Gastroesophageal sphincter (tissue), 4 donors: Measurements from ENCODE around the gene INPP5D. TPM values are rescaled to one million over a fixed set of nuclear protein-coding genes. Genes with fewer than 3 reads are reported as not detected.

Experiments used
- ATAC-seq: fragments of 150-250 bp; one replicate; pipeline ENCODE4 v1.9.1; 2016; ENCODE audit warnings: mild to moderate bottlenecking, moderate library complexity
- H3K27ac ChIP-seq, 4 donors: fragments of 200-600 bp; sonication (generic) in 3 of 4; 1 replicate in 3 of 4; 2 replicates in 1 of 4; pipeline ENCODE4 v1.5.1; 2016 to 2019
- H3K27me3 ChIP-seq: fragments of 200-600 bp; sonication (generic); one replicate; pipeline ENCODE4 v1.5.1; 2019
- H3K36me3 ChIP-seq, 2 donors: fragments of 200-600 bp; sonication (generic); one replicate each; pipeline ENCODE4 v1.5.1; 2019; ENCODE audit warnings: control low read depth in 1 of 2
- H3K4me1 ChIP-seq, 3 donors: fragments of 200-600 bp; sonication (generic); 1 replicate in 2 of 3; 2 replicates in 1 of 3; pipeline ENCODE4 v1.5.1; 2016 to 2019; ENCODE audit warnings: control low read depth in 2 of 3
- H3K4me3 ChIP-seq, 2 donors: fragments of 200-600 bp; sonication (generic); one replicate each; pipeline ENCODE4 v1.5.1; 2019; ENCODE audit warnings: mild to moderate bottlenecking in 1 of 2, moderate library complexity in 1 of 2
- H3K9me3 ChIP-seq, 3 donors: fragments of 200-600 bp; sonication (generic); one replicate each; pipeline ENCODE4 v1.5.1; 2017 to 2019; ENCODE audit warnings: control low read depth in 2 of 3
- CTCF ChIP-seq, 4 experiments: fragments of 200-600 bp in 2 of 4; fragments of 450-650 bp in 2 of 4; sonication (generic) in 1 of 4; IDR thresholded peaks; one replicate each; pipeline ENCODE4 v1.5.1; 2017 to 2019; ENCODE audit warnings: antibody characterized with exemption in 4 of 4, mild to moderate bottlenecking in 2 of 4, moderate library complexity in 2 of 4
- EP300 ChIP-seq: sonication (generic); formaldehyde crosslinking; IDR thresholded peaks from one replicate; pipeline ENCODE4 v1.6.1; 2017; ENCODE audit warnings: antibody characterized with exemption, mild to moderate bottlenecking
- POLR2A ChIP-seq, 2 donors: fragments of 450-650 bp; IDR thresholded peaks; one replicate each; pipeline ENCODE4 v1.6.1; 2017; ENCODE audit warnings: antibody characterized with exemption in 2 of 2, mild to moderate bottlenecking in 2 of 2, moderate library complexity in 1 of 2
- POLR2AphosphoS5 ChIP-seq: sonication (generic); formaldehyde crosslinking; IDR thresholded peaks from one replicate; pipeline ENCODE4 v1.6.1; 2017; ENCODE audit warnings: antibody characterized with exemption
- WGBS, 2 donors: methylation state at CpG; one replicate each; pipeline ENCODE4 v1.1.5; 2018; ENCODE audit warnings: low coverage in 1 of 2; 5-methylcytosine and 5-hydroxymethylcytosine counted together
- total RNA-seq, 4 donors: library from RNA; depleted of rRNA; stranded (reverse); fragments of >200 nt; gene quantifications; one replicate each; pipeline ENCODE4 v1.1.0, GENCODE V29; 2016

INPP5D gene
- total RNA-seq, 4 donors from 2014 or later, result 6.5 to 12.4 (median 9.3) TPM

GRCh38 chr2:233140978-233141377 lies 80.8 kb downstream of the INPP5D start:
- no peak overlapping the region for H3K27ac ChIP-seq
- peaks cover 0 to 4% of the 10 kb centered on the region in 2 donors for H3K36me3 ChIP-seq
- 53 to 67% methylated on average over 5 to 7 of the region's 7 CpGs for WGBS, 2 donors
- H3K4me1 ChIP-seq, result no peaks in the 10 kb centered on the region
- no peak for TF ChIP-seq CTCF (IDR thresholded peaks at IDR 0.05)
- ATAC-seq, result no peak
- no peak overlapping the region for H3K4me3 ChIP-seq
- H3K27me3 ChIP-seq, result peaks cover 57% of the 10 kb centered on the region
- peaks cover 0 to 3% (median 0%) of the 10 kb centered on the region in 3 donors for H3K9me3 ChIP-seq

GRCh38 chr2:233141901-233142300 lies 81.8 kb downstream of the INPP5D start:
- WGBS, 2 donors, result 37 to 39% methylated on average over 4 of the region's 4 CpGs
- Histone ChIP-seq H3K36me3 (peaks cover 0 to 8% of the 10 kb centered on the region in 2 donors), H3K27ac (no peak overlapping the region), H3K27me3 (peaks cover 61% of the 10 kb centered on the region), H3K4me3 (no peak overlapping the region), H3K4me1 (no peaks in the 10 kb centered on the region), H3K9me3 (no peaks in the 10 kb centered on the region)
- ATAC-seq, result no peak
- TF ChIP-seq POLR2A (IDR thresholded peaks at IDR 0.05) (no peak), POLR2AphosphoS5 (no peak)

- no peak overlapping the region for H3K27ac ChIP-seq
- no peaks in the 10 kb centered on the region for H3K9me3 ChIP-seq
- H3K4me1 ChIP-seq, result no peaks in the 10 kb centered on the region
- peaks cover 0 to 12% of the 10 kb centered on the region in 2 donors for H3K36me3 ChIP-seq
- 70 to 72% methylated on average over 3 of the region's 6 CpGs for WGBS, 2 donors
- no peak for ATAC-seq
- no peak for TF ChIP-seq POLR2AphosphoS5
- no peak for TF ChIP-seq POLR2A (IDR thresholded peaks at IDR 0.05)
- TF ChIP-seq CTCF (IDR thresholded peaks at IDR 0.05), result no peak
- no peak for TF ChIP-seq EP300
- peaks cover 61% of the 10 kb centered on the region for H3K27me3 ChIP-seq
- H3K4me3 ChIP-seq, result no peak overlapping the region
Measured at GRCh38 chr2:233142355-233142897, 82.3 kb downstream of the INPP5D start.

GRCh38 chr2:233143700-233144331 lies 83.7 kb downstream of the INPP5D start:
- 90 to 92% methylated on average over 3 of the region's 3 CpGs for WGBS, 2 donors
- Histone ChIP-seq H3K9me3 (no peaks in the 10 kb centered on the region), H3K36me3 (peaks cover 0 to 17% of the 10 kb centered on the region in 2 donors), H3K27ac (no peak overlapping the region), H3K4me3 (no peak overlapping the region), H3K27me3 (peaks cover 59% of the 10 kb centered on the region), H3K4me1 (no peaks in the 10 kb centered on the region)
- ATAC-seq, result no peak
- no peak for TF ChIP-seq EP300
- TF ChIP-seq POLR2AphosphoS5, result no peak
- TF ChIP-seq CTCF (IDR thresholded peaks at IDR 0.05), result no peak
- TF ChIP-seq POLR2A (IDR thresholded peaks at IDR 0.05), result no peak

- peaks cover 0 to 17% of the 10 kb centered on the region in 2 donors for H3K36me3 ChIP-seq
- TF ChIP-seq CTCF (IDR thresholded peaks at IDR 0.05), result no peak
- peaks cover 42% of the 10 kb centered on the region for H3K27me3 ChIP-seq
- H3K4me3 ChIP-seq, result no peak overlapping the region
- no peak for ATAC-seq
- WGBS, 2 donors, result 64 to 85% methylated on average over 4 to 8 of the region's 8 CpGs
- no peak overlapping the region for H3K27ac ChIP-seq
- H3K4me1 ChIP-seq, result no peaks in the 10 kb centered on the region
- no peaks in the 10 kb centered on the region for H3K9me3 ChIP-seq
Measured at GRCh38 chr2:233145726-233146125, 85.6 kb downstream of the INPP5D start.
